Lower leg skin (tissue), 4 donors: ENCODE data around the gene AKAP12. TPM values are rescaled to one million over a fixed set of nuclear protein-coding genes. Genes with fewer than 3 reads are reported as not detected.
"Not testable (repeated sequence)": the region's sequence is repeated elsewhere in the genome, so short reads cannot be mapped to it uniquely, and the experiment has no call there.

Experiments
- DNase-seq, 2 donors: peaks; one replicate each; pipeline ENCODE4 v3.0.0-alpha.2; 2019; ENCODE audit warnings: low spot score in 2 of 2
- H3K4me3 ChIP-seq: fragments of 200-600 bp; sonication (generic); 2 replicates; pipeline ENCODE4 v1.5.1; 2017; ENCODE audit warnings: mild to moderate bottlenecking, low read depth; ENCODE audit not compliant: poor library complexity, severe bottlenecking
- POLR2A ChIP-seq, 2 donors: fragments of 450-650 bp; IDR thresholded peaks; one replicate each; pipeline ENCODE4 v1.6.1; 2016 to 2017; ENCODE audit warnings: antibody characterized with exemption in 2 of 2, mild to moderate bottlenecking in 1 of 2, moderate library complexity in 1 of 2
- WGBS, 2 donors: methylation state at CpG; one replicate each; pipeline ENCODE4 v1.1.5; 2018; 5-methylcytosine and 5-hydroxymethylcytosine counted together
- intact Hi-C: fragments of 100-400 bp; cut with DNase I; formaldehyde crosslinking; loops from one replicate; pipeline ENCODE4 v1.15.0; 2023; ENCODE audit warnings: low total_unique reads
- total RNA-seq, 4 donors: library from RNA; depleted of rRNA; stranded (reverse); fragments of >200 nt; gene quantifications; one replicate each; pipeline ENCODE4 v1.1.0, GENCODE V29; 2016
- TF ChIP-seq, protein P1 (sequence below), 3 donors: fragments of 450-650 bp; IDR thresholded peaks; one replicate each; pipeline ENCODE4 v1.5.1; 2016; ENCODE audit warnings: antibody characterized with exemption in 3 of 3, mild to moderate bottlenecking in 3 of 3, moderate library complexity in 2 of 3

AKAP12 gene
- total RNA-seq, 4 donors from 2014 or later: 14.7 to 29.9 (median 16.0) TPM

DNA sequence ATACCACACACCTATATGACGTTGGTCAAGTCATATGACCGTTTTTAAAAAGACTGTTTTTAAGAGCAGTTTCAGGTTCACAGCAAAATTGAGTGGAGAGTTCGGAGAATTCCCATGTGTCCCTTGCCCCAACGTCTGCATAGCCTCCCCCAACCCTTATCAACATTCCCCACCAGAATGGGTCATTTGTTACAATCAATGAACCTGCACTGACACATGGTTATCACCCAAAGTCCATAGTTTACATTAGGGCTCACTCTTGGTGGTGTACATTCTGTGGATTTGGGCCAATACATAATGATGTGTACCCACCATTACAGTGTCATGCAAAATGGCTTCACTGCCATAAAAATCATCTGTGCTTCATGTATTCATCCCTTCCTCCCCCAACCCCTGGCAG lies 99.6 kb downstream of the AKAP12 start:
- DNase-seq: no peak
- 87 to 88% methylated on average over 4 of the region's 4 CpGs for WGBS, 2 donors
- TF ChIP-seq POLR2A (IDR thresholded peaks at IDR 0.05): no peak
- TF ChIP-seq, protein P1, sequence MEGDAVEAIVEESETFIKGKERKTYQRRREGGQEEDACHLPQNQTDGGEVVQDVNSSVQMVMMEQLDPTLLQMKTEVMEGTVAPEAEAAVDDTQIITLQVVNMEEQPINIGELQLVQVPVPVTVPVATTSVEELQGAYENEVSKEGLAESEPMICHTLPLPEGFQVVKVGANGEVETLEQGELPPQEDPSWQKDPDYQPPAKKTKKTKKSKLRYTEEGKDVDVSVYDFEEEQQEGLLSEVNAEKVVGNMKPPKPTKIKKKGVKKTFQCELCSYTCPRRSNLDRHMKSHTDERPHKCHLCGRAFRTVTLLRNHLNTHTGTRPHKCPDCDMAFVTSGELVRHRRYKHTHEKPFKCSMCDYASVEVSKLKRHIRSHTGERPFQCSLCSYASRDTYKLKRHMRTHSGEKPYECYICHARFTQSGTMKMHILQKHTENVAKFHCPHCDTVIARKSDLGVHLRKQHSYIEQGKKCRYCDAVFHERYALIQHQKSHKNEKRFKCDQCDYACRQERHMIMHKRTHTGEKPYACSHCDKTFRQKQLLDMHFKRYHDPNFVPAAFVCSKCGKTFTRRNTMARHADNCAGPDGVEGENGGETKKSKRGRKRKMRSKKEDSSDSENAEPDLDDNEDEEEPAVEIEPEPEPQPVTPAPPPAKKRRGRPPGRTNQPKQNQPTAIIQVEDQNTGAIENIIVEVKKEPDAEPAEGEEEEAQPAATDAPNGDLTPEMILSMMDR (IDR thresholded peaks at IDR 0.05): no peak

DNA sequence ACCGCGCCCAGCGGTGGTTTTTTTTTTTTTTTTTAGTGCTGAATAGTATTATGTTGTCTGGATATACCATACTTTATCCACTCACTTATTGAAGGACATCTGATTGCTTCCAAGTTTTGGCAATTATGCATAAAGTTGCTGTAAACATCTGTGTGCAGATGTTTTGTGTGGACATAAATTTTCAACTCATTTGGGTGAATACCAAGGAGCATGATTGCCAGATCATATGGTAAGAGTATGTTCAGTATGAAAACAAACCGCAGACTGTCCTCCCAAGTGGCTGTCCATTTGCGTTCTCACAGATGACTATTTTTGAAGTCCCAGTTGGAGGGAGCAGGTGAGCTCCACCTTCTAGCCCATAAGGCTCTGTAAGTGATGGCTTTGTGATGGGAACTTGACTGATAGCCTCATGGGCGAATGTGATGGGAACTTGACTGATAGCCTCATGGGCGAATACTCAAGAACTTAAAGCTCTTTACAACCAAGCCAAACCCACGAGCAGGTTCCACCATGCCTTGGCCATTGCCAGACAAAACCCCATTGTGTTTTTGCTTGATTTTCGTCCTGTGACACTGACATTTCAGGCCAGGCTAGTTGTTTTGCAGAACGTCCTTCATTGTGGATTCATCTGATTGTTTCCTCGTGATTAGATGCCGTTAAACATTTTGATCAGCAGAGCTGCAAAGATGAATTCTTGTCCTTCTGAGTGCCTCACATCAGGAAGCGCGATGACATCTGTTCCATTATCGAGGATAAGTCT lies 100.6 kb downstream of the AKAP12 start:
- DNase-seq: peak in 1 of 2 donors; percentile 32
- WGBS, 2 donors: 76 to 81% methylated on average over 15 of the region's 15 CpGs
- intact Hi-C loops: no loop called here
- H3K4me3 ChIP-seq: no peak overlapping the region
- TF ChIP-seq POLR2A (IDR thresholded peaks at IDR 0.05): no peak
- TF ChIP-seq, protein P1 (IDR thresholded peaks at IDR 0.05): no peak

More for the DNA sequence above, 99.6 kb downstream of the AKAP12 start:
- H3K4me3 ChIP-seq: no peak overlapping the region
- intact Hi-C loops: no loop called here

DNA sequence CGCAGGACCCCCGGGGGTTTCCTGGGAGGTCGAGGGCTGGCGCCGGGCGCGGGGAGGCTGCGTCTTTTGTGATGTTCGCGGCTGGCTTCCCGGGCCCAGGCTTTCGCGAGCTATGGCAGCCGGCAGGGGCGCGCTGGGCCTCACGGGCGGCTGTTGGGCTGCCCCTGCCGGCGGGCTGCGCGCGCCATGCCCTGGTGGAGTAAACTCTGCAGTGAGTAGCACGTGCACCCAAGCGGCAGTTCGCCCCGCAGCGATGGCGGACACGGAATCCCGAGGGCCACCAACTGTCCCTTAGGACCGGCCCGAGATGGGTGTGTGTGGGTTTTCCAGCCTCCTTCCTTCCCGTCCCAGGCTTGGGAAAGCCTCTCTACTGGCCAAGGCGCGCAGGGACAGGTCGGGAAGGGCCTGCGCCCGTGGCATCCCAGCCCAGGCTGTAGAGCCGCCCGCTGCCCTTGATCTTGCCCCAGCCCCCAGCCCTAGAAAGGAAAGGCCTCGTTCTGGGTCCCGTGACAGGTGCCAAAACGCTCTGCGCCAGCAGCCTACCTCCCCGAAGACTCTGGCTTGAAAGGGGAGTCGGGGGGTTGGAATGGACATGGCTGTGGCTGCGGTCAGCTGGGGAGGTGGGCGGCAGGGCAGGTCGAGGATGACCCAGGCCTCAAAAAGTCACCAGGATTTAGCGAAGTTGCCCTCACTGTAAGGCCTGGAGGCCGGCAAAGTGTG lies 101.9 kb downstream of the AKAP12 start:
- DNase-seq: peak in 1 of 2 donors; percentile 75
- no peak overlapping the region for H3K4me3 ChIP-seq
- 97 to 98% methylated on average over 17 to 38 of the region's 52 CpGs for WGBS, 2 donors
- intact Hi-C loops: no loop called here
- TF ChIP-seq, protein P1 (IDR thresholded peaks at IDR 0.05): no peak
- no peak for TF ChIP-seq POLR2A (IDR thresholded peaks at IDR 0.05)

DNA sequence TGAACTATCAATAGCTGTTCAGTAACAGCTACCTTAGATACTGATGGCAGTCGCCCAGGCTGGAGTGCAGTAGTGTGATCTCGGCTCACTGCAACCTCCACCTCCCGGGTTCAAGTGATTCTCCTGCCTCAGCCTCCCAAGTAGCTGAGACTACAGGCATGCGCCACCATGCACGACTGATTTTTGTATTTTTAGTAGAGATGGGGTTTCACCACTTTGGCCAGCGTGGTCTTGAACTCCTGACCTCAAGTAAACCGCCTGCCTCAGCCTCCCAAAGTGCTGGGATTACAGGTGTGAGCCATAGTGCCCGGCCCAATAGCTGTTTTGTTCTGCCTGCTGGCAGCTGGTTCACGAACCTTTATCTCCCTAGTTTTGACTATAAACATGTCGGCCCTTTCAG lies 103.0 kb downstream of the AKAP12 start:
- H3K4me3 ChIP-seq, intact Hi-C loops: not testable (repeated sequence)
- 94% methylated on average over 10 of the region's 10 CpGs for WGBS, 2 donors
- peak in 1 of 2 donors; percentile 59 for DNase-seq

DNA sequence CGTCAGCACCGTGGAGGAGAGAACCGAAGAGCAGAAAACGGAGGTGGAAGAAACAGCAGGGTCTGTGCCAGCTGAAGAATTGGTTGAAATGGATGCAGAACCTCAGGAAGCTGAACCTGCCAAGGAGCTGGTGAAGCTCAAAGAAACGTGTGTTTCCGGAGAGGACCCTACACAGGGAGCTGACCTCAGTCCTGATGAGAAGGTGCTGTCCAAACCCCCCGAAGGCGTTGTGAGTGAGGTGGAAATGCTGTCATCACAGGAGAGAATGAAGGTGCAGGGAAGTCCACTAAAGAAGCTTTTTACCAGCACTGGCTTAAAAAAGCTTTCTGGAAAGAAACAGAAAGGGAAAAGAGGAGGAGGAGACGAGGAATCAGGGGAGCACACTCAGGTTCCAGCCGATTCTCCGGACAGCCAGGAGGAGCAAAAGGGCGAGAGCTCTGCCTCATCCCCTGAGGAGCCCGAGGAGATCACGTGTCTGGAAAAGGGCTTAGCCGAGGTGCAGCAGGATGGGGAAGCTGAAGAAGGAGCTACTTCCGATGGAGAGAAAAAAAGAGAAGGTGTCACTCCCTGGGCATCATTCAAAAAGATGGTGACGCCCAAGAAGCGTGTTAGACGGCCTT lies 110.0 kb downstream of the AKAP12 start:
- TF ChIP-seq, protein P1 (IDR thresholded peaks at IDR 0.05): no peak
- no peak for TF ChIP-seq POLR2A (IDR thresholded peaks at IDR 0.05)
- no peak overlapping the region for H3K4me3 ChIP-seq
- 93% methylated on average over 19 of the region's 19 CpGs for WGBS, 2 donors
- intact Hi-C loops: no loop called here
- peak in 1 of 2 donors; percentile 20 for DNase-seq
